K562 (cell line): ENCODE results near the gene PPT1.

Source experiments
- CHD2 ChIP-seq: IDR thresholded peaks from 2 replicates; pipeline ENCODE4 v1.6.1; 2011; ENCODE audit warnings: low read depth, low read length
- EP300 ChIP-seq: IDR thresholded peaks from 2 replicates; pipeline ENCODE4 v1.6.1; 2012; ENCODE audit warnings: low read length, improper control_type of control experiment
- EZH2 ChIP-seq: IDR thresholded peaks from 2 replicates; pipeline ENCODE4 v1.6.1; 2012; ENCODE audit warnings: low read depth, mild to moderate bottlenecking, inconsistent platforms, low read length, borderline replicate concordance
- FOXK2 ChIP-seq, 2 experiments: fragments of 450-650 bp; IDR thresholded peaks in 1 of 2; conservative IDR thresholded peaks in 1 of 2; 2 replicates each; pipeline ENCODE4 v1.6.1; 2016; ENCODE audit warnings: low read depth in 2 of 2, mild to moderate bottlenecking in 1 of 2
- GABPA ChIP-seq: fragments of 200-800 bp; sonication (Bioruptor generic); conservative IDR thresholded peaks from 2 replicates; pipeline ENCODE4 v1.6.1; 2016; ENCODE audit warnings: low read depth, missing genetic modification characterization, missing compliant biosample characterization
- POLR2AphosphoS5 ChIP-seq: IDR thresholded peaks from 2 replicates; pipeline ENCODE4 v1.6.1; 2011; ENCODE audit warnings: mild to moderate bottlenecking, low read depth, low read length, moderate library complexity; ENCODE audit not compliant: control insufficient read depth, insufficient read depth
- POLR3G ChIP-seq: IDR thresholded peaks from 2 replicates; pipeline ENCODE4 v1.6.1; 2011; ENCODE audit not compliant: insufficient read length, insufficient replicate concordance; ENCODE audit errors: extremely low read depth
- RFX5 ChIP-seq: IDR thresholded peaks from 2 replicates; pipeline ENCODE4 v1.6.1; 2011; ENCODE audit warnings: low read depth, mild to moderate bottlenecking, improper control_type of control experiment, low read length
- SMC3 ChIP-seq: conservative IDR thresholded peaks from 2 replicates; pipeline ENCODE4 v1.6.1; 2011; ENCODE audit warnings: low read depth, low read length, improper control_type of control experiment; ENCODE audit not compliant: insufficient read depth
- TARDBP ChIP-seq: fragments of 450-650 bp; IDR thresholded peaks from 2 replicates; pipeline ENCODE4 v1.6.1; 2016
- ZNF384 ChIP-seq: IDR thresholded peaks from 2 replicates; pipeline ENCODE4 v1.6.1; 2012; ENCODE audit warnings: low read depth, low read length, improper control_type of control experiment
- ZZZ3 ChIP-seq: fragments of 450-650 bp; IDR thresholded peaks from 2 replicates; pipeline ENCODE4 v1.6.1; 2016; ENCODE audit warnings: antibody characterized with exemption, mild to moderate bottlenecking, moderate library complexity
- TF ChIP-seq, protein P1 (sequence below): fragments of 450-650 bp; IDR thresholded peaks from 2 replicates; pipeline ENCODE4 v1.7.1; 2018; ENCODE audit warnings: mild to moderate bottlenecking, low read depth; ENCODE audit not compliant: partially characterized antibody
- TF ChIP-seq, protein P2 (sequence below), 3 experiments: IDR thresholded peaks in 2 of 3; conservative IDR thresholded peaks in 1 of 3; 2 replicates each; pipeline ENCODE4 v1.5.1; 2011 to 2012; ENCODE audit warnings: low read length in 3 of 3, mild to moderate bottlenecking in 3 of 3, control low read depth in 2 of 3, improper control_type of control experiment in 1 of 3, inconsistent platforms in 1 of 3, low read depth in 1 of 3, mixed read lengths in 1 of 3, moderate library complexity in 1 of 3; ENCODE audit not compliant: insufficient read depth in 2 of 3

- no peak for TF ChIP-seq ZZZ3
- TF ChIP-seq POLR3G = no peak
- no peak for TF ChIP-seq GABPA
- TF ChIP-seq FOXK2 (conservative IDR thresholded peaks at IDR 0.05 in 1 of 2, IDR thresholded peaks at IDR 0.05 in 1 of 2; ENCODE audit: low read depth in 2 of 2) = no peak
- no peak for TF ChIP-seq SMC3
- TF ChIP-seq, protein P1, sequence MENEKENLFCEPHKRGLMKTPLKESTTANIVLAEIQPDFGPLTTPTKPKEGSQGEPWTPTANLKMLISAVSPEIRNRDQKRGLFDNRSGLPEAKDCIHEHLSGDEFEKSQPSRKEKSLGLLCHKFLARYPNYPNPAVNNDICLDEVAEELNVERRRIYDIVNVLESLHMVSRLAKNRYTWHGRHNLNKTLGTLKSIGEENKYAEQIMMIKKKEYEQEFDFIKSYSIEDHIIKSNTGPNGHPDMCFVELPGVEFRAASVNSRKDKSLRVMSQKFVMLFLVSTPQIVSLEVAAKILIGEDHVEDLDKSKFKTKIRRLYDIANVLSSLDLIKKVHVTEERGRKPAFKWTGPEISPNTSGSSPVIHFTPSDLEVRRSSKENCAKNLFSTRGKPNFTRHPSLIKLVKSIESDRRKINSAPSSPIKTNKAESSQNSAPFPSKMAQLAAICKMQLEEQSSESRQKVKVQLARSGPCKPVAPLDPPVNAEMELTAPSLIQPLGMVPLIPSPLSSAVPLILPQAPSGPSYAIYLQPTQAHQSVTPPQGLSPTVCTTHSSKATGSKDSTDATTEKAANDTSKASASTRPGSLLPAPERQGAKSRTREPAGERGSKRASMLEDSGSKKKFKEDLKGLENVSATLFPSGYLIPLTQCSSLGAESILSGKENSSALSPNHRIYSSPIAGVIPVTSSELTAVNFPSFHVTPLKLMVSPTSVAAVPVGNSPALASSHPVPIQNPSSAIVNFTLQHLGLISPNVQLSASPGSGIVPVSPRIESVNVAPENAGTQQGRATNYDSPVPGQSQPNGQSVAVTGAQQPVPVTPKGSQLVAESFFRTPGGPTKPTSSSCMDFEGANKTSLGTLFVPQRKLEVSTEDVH = no peak
- TF ChIP-seq EP300 = no peak
- no peak for TF ChIP-seq TARDBP
- TF ChIP-seq, protein P2, sequence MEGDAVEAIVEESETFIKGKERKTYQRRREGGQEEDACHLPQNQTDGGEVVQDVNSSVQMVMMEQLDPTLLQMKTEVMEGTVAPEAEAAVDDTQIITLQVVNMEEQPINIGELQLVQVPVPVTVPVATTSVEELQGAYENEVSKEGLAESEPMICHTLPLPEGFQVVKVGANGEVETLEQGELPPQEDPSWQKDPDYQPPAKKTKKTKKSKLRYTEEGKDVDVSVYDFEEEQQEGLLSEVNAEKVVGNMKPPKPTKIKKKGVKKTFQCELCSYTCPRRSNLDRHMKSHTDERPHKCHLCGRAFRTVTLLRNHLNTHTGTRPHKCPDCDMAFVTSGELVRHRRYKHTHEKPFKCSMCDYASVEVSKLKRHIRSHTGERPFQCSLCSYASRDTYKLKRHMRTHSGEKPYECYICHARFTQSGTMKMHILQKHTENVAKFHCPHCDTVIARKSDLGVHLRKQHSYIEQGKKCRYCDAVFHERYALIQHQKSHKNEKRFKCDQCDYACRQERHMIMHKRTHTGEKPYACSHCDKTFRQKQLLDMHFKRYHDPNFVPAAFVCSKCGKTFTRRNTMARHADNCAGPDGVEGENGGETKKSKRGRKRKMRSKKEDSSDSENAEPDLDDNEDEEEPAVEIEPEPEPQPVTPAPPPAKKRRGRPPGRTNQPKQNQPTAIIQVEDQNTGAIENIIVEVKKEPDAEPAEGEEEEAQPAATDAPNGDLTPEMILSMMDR (IDR thresholded peaks at IDR 0.05 in 2 of 3, conservative IDR thresholded peaks at IDR 0.05 in 1 of 3; ENCODE audit: insufficient read depth in 2 of 3, low read depth in 1 of 3, low read length in 3 of 3) = no peak
- no peak for TF ChIP-seq POLR2AphosphoS5
- no peak for TF ChIP-seq CHD2
- TF ChIP-seq ZNF384 = no peak
- TF ChIP-seq EZH2 = no peak
- TF ChIP-seq RFX5 = no peak
These were observed 17.3 kb upstream of the PPT1 start for GRCh38 chr1:40114400-40114799.
